ENCODE results near the gene FLACC1. TPM values are rescaled to one million over a fixed set of nuclear protein-coding genes. Genes with fewer than 3 reads are reported as not detected.
"Not testable (repeated sequence)": the region's sequence is repeated elsewhere in the genome, so short reads cannot be mapped to it uniquely, and the experiment has no call there.

Gene FLACC1
- total RNA-seq, 1 experiment from 2014 or later: 0.17 TPM

- TF ChIP-seq CBFB (CRISPR knock-in tag; IDR thresholded peaks at IDR 0.05; ENCODE audit: low read depth): no peak
- no peak for TF ChIP-seq MAX (CRISPR knock-in tag; IDR thresholded peaks at IDR 0.05)
- TF ChIP-seq CREM (CRISPR knock-in tag; IDR thresholded peaks at IDR 0.05): no peak
Measured at GRCh38 chr2:201244829-201245228, 112.3 kb downstream of the FLACC1 start (continued).

DNA sequence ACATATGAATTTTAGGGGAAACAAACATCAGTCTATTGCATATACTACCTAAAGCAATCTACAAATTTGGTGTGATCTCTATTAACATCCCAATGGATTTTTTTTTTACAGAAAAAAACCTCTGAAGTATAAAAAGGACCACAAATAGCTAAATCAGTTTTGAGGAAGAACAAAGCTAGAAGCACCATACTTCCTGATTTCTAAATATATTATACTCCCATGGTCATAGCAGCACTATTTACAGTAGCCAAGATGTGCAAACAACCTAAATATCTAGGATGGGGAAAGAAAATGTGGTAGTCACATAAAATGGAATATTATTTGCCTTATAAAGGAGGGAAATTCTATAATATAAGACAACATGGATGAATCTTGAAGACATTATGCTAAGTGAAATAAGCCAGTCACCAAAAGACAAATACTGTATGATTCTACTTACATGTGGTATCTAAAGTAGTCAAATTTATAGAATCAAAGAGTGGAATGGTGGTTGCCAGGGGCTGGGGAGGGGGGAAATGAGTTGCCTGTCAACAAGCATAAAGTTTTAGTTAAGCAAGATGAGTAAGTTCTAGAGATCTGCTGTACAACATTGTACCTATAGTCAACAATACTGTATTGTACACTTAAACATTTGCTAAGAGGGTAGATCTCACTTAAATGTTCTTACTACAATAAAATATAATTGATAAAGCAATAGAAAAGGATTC lies 114.4 kb downstream of the FLACC1 start:
- ChIA-PET POLR2A (no interaction called here), CTCF (interaction anchor here (1.1 to 1.3 kb wide), 2 partner anchors 11 to 121 kb away, joined by 3 to 5 read pairs; no protein-coding TSS in a partner anchor)
- Mint-ChIP-seq H3K27ac (no peak overlapping the region), H3K9me3 (peaks cover 28% of the 10 kb centered on the region), H3K27me3 (ENCODE audit: low read depth) (no peaks in the 10 kb centered on the region; the same call in 1 of the 2 replicates), H3K4me1 (no peaks in the 10 kb centered on the region), H3K4me3 (no peak overlapping the region), H3K36me3 (peaks cover 11% of the 10 kb centered on the region)
- ATAC-seq (no peak), DNase-seq (ENCODE audit: low spot score) (no peak)
- TF ChIP-seq SOX15 (CRISPR knock-in tag; IDR thresholded peaks at IDR 0.05) (no peak), ZNF317 (CRISPR knock-in tag; IDR thresholded peaks at IDR 0.05; ENCODE audit: borderline replicate concordance, low read depth) (no peak)

DNA sequence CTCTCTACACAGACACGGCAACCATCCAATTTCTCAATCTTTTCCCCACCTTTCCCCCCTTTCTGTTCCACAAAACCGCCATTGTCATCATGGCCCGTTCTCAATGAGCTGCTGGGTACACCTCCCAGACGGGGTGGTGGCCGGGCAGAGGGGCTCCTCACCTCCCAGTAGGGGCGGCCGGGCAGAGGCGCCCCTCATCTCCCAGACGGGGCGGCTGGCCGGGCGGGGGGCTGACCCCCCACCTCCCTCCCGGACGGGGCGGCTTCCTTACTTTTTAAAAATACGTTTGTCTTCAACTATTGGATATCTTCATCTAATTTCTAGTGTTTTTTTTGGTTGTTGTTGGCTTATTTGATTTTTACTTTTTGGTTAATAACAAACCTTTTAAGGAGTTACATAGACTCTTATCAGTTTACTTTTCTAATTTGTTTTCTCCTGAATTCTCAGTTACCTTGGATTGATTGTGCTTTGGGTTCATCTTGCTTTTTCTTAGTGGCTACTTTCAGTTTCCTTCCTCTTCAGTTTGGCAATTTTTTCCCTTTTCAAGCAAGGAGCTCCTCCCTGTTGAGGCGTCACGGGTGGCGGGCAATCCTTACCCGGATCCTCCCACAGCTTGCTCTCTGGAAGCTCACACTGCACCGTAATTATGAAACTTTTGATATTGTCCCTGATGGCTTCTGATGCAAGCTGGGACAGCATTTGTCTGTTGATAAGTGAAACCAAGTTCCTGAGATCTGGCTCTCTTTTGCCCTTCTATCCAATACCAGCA lies 117.8 kb downstream of the FLACC1 start:
- H3K27me3 Mint-ChIP-seq (ENCODE audit: low read depth); POLR2A ChIA-PET; H3K4me1 Mint-ChIP-seq; H3K27ac Mint-ChIP-seq; DNase-seq (ENCODE audit: low spot score); H3K4me3 Mint-ChIP-seq; ATAC-seq; CTCF ChIA-PET: not testable (repeated sequence)
- peaks cover 14% of the 10 kb centered on the region for H3K36me3 Mint-ChIP-seq
- peaks cover 28% of the 10 kb centered on the region for H3K9me3 Mint-ChIP-seq

Other genes with a start within 250 kb of the FLACC1 start
- 18.2 to 21.5 TPM (median 19.9 TPM) in 3 replicates for gene CFLAR, start 241.2 kb downstream of the FLACC1 start, total RNA-seq (2021)
- 2.8 to 2.9 TPM (median 2.8 TPM) in 3 replicates for gene CASP10, start 174.2 kb downstream of the FLACC1 start, total RNA-seq (2021)
- 3.3 to 4.8 TPM (median 4.4 TPM) in 3 replicates for gene CASP8, start 96.8 kb downstream of the FLACC1 start, total RNA-seq (2021)
- gene TRAK2, start 94.1 kb upstream of the FLACC1 start, total RNA-seq (2021): 9.4 to 12.8 TPM (median 10.5 TPM) in 3 replicates
- gene STRADB, start 94.4 kb upstream of the FLACC1 start, total RNA-seq (2021): 35.4 to 37.4 TPM (median 36.7 TPM) in 3 replicates